ENCODE data around the gene SLC4A3.

The SLC4A3 gene

DNA sequence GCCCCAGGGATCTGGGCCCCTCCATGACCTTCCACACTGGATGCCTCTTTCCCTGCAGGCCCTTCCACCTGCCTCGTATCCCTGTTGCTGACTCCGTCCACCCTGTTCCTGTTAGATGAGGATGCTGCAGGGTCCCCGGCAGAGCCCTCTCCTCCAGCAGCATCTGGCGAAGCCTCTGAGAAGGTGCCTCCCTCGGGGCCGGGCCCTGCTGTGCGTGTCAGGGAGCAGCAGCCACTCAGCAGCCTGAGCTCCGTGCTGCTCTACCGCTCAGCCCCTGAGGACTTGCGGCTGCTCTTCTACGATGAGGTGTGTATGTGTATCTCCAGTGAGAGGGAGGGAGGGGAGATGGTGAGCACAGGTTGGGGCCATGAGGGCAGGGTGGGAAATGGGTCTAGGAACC, 12.4 kb upstream of the SLC4A3 start:
- H3K36me3 ChIP-seq (ENCODE audit: control insufficient read depth, insufficient read depth, low read length): no peaks in the 10 kb centered on the region
- TF ChIP-seq, protein P1, sequence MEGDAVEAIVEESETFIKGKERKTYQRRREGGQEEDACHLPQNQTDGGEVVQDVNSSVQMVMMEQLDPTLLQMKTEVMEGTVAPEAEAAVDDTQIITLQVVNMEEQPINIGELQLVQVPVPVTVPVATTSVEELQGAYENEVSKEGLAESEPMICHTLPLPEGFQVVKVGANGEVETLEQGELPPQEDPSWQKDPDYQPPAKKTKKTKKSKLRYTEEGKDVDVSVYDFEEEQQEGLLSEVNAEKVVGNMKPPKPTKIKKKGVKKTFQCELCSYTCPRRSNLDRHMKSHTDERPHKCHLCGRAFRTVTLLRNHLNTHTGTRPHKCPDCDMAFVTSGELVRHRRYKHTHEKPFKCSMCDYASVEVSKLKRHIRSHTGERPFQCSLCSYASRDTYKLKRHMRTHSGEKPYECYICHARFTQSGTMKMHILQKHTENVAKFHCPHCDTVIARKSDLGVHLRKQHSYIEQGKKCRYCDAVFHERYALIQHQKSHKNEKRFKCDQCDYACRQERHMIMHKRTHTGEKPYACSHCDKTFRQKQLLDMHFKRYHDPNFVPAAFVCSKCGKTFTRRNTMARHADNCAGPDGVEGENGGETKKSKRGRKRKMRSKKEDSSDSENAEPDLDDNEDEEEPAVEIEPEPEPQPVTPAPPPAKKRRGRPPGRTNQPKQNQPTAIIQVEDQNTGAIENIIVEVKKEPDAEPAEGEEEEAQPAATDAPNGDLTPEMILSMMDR (IDR thresholded peaks at IDR 0.05): no peak
- H3K9me3 ChIP-seq (ENCODE audit: control insufficient read depth, low read length): no peaks in the 10 kb centered on the region
- no peak overlapping the region for H2AFZ ChIP-seq
- no peaks in the 10 kb centered on the region for H3K79me2 ChIP-seq
- no peak overlapping the region for H3K9ac ChIP-seq
- no peak overlapping the region for H3K4me2 ChIP-seq (ENCODE audit: low read length)
- H3K4me1 ChIP-seq: no peaks in the 10 kb centered on the region
- H3K27ac ChIP-seq: no peak overlapping the region
- H3K27me3 ChIP-seq (ENCODE audit: control insufficient read depth, insufficient read depth, low read length): no peaks in the 10 kb centered on the region
- H3K4me3 ChIP-seq (ENCODE audit: low read depth, low read length): no peak overlapping the region

DNA sequence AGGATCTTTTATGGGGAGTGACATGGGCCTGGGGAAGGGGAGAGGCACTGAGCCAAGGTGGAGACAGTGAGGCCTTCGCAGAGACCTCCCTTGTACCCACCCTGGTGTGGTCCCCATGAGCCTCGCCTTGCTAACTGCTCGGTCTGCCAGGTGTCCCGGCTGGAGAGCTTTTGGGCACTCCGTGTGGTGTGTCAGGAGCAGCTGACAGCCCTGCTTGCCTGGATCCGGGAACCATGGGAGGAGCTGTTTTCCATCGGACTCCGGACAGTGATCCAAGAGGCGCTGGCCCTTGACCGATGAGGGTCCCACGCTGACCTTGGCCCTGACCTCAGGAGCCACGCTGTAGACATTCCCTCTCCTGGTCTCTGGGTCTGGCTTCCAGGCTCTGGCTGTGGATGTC, 11.5 kb upstream of the SLC4A3 start:
- no peaks in the 10 kb centered on the region for H3K36me3 ChIP-seq (ENCODE audit: control insufficient read depth, insufficient read depth, low read length)
- H2AFZ ChIP-seq: no peak overlapping the region
- H3K27me3 ChIP-seq (ENCODE audit: control insufficient read depth, insufficient read depth, low read length): no peaks in the 10 kb centered on the region
- H3K4me2 ChIP-seq (ENCODE audit: low read length): no peak overlapping the region
- H3K27ac ChIP-seq: no peak overlapping the region
- no peak overlapping the region for H3K9ac ChIP-seq
- TF ChIP-seq, protein P1 (IDR thresholded peaks at IDR 0.05): no peak
- H3K4me1 ChIP-seq: no peaks in the 10 kb centered on the region
- no peak overlapping the region for H3K4me3 ChIP-seq (ENCODE audit: low read depth, low read length)
- H3K79me2 ChIP-seq: no peaks in the 10 kb centered on the region
- H3K9me3 ChIP-seq (ENCODE audit: control insufficient read depth, low read length): no peaks in the 10 kb centered on the region

GRCh38 chr2:219616550-219616949, 10.9 kb upstream of the SLC4A3 start:
- TF ChIP-seq, protein P1 (IDR thresholded peaks at IDR 0.05): no peak
- no peak overlapping the region for H3K9ac ChIP-seq
- H3K27ac ChIP-seq: no peak overlapping the region
- no peaks in the 10 kb centered on the region for H3K79me2 ChIP-seq
- no peaks in the 10 kb centered on the region for H3K36me3 ChIP-seq (ENCODE audit: control insufficient read depth, insufficient read depth, low read length)
- no peaks in the 10 kb centered on the region for H3K4me1 ChIP-seq
- no peak overlapping the region for H3K4me2 ChIP-seq (ENCODE audit: low read length)
- no peak overlapping the region for H3K4me3 ChIP-seq (ENCODE audit: low read depth, low read length)
- no peak overlapping the region for H2AFZ ChIP-seq
- H3K9me3 ChIP-seq (ENCODE audit: control insufficient read depth, low read length): no peaks in the 10 kb centered on the region
- no peaks in the 10 kb centered on the region for H3K27me3 ChIP-seq (ENCODE audit: control insufficient read depth, insufficient read depth, low read length)

DNA sequence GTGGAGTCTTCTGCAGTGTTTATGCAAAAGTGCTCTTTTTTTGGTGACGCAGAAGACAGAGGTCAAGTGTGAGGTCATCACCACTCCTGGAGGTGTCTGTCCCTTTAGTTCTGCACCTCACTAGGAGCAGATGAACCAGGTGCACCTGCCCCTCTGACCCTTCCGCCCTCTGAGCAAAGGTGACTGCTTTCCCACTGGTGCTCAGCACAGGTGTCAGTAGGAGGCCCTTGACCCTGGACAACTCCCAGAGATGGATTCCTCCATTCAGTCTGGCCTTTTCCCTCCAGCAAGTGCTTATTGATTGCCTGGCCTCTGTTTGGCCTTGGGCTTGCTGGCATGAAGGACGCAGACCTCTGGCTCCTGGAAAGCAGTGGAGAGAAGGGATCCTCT, 8.7 kb upstream of the SLC4A3 start:
- Histone ChIP-seq H3K27ac (no peak overlapping the region), H3K9me3 (ENCODE audit: control insufficient read depth, low read length) (no peaks in the 10 kb centered on the region), H3K4me1 (no peaks in the 10 kb centered on the region), H3K27me3 (ENCODE audit: control insufficient read depth, insufficient read depth, low read length) (no peaks in the 10 kb centered on the region), H3K9ac (no peak overlapping the region), H3K79me2 (no peaks in the 10 kb centered on the region), H2AFZ (no peak overlapping the region), H3K4me2 (ENCODE audit: low read length) (no peak overlapping the region), H3K4me3 (ENCODE audit: low read depth, low read length) (no peak overlapping the region), H3K36me3 (ENCODE audit: control insufficient read depth, insufficient read depth, low read length) (no peaks in the 10 kb centered on the region)
- TF ChIP-seq, protein P1 (IDR thresholded peaks at IDR 0.05): no peak

DNA sequence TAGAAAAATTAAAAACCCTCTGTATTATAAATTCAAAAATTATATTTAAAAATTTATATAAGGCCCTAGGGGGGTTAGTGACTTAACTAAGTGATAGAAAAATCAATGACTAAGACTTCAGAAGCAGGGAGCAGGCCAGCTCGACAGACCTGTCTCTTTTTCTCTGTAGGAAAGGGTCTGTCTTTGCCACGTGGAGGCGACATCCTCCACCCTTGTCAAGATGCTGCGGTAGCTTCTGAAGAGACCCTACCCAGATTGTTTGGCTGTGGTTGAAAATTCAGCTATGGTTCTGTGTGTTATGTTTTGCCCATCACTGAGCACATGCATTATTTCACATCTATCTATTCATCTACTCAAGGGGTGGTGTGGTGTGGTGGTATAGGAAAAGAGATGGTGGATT, 8.2 kb upstream of the SLC4A3 start:
- H3K9ac ChIP-seq: no peak overlapping the region
- no peak overlapping the region for H3K4me2 ChIP-seq (ENCODE audit: low read length)
- H3K4me3 ChIP-seq (ENCODE audit: low read depth, low read length): no peak overlapping the region
- H2AFZ ChIP-seq: no peak overlapping the region
- H3K27me3 ChIP-seq (ENCODE audit: control insufficient read depth, insufficient read depth, low read length): no peaks in the 10 kb centered on the region
- TF ChIP-seq, protein P1 (IDR thresholded peaks at IDR 0.05): no peak
- no peaks in the 10 kb centered on the region for H3K36me3 ChIP-seq (ENCODE audit: control insufficient read depth, insufficient read depth, low read length)
- H3K4me1 ChIP-seq: no peaks in the 10 kb centered on the region
- H3K79me2 ChIP-seq: no peaks in the 10 kb centered on the region
- H3K9me3 ChIP-seq (ENCODE audit: control insufficient read depth, low read length): no peaks in the 10 kb centered on the region
- H3K27ac ChIP-seq: no peak overlapping the region

Measured in parathyroid adenoma (tissue), 2 donors.